Ishikawa (cell line): Measurements from ENCODE around the gene GLA.

Source experiments
- CEBPB ChIP-seq: IDR thresholded peaks from 2 replicates; pipeline ENCODE4 v1.6.1; 2012
- EGR1 ChIP-seq: IDR thresholded peaks from 2 replicates; pipeline ENCODE4 v1.6.1; 2012
- FOXM1 ChIP-seq: IDR thresholded peaks from 2 replicates; pipeline ENCODE4 v1.6.1; 2012; ENCODE audit warnings: low read depth, borderline replicate concordance
- MAX ChIP-seq: IDR thresholded peaks from 2 replicates; pipeline ENCODE4 v1.6.1; 2012
- NFIC ChIP-seq: IDR thresholded peaks from 2 replicates; pipeline ENCODE4 v1.6.1; 2012
- RAD21 ChIP-seq: IDR thresholded peaks from 2 replicates; pipeline ENCODE4 v1.6.1; 2012; ENCODE audit warnings: low read depth
- REST ChIP-seq: IDR thresholded peaks from 2 replicates; pipeline ENCODE4 v1.6.1; 2012; ENCODE audit warnings: low read depth, mild to moderate bottlenecking
- TAF1 ChIP-seq: IDR thresholded peaks from 2 replicates; pipeline ENCODE4 v1.6.1; 2012; ENCODE audit warnings: low read depth, mild to moderate bottlenecking
- TCF12 ChIP-seq: IDR thresholded peaks from 2 replicates; pipeline ENCODE4 v1.6.1; 2012; ENCODE audit warnings: low read depth
- TEAD4 ChIP-seq: IDR thresholded peaks from 2 replicates; pipeline ENCODE4 v1.6.1; 2012
- YY1 ChIP-seq: IDR thresholded peaks from 2 replicates; pipeline ENCODE4 v1.6.1; 2012; ENCODE audit warnings: low read depth
- ZBTB7A ChIP-seq: IDR thresholded peaks from 2 replicates; pipeline ENCODE4 v1.6.1; 2012; ENCODE audit warnings: low read depth

- TF ChIP-seq EGR1 (no peak), FOXM1 (no peak), TCF12 (no peak), TEAD4 (no peak), YY1 (no peak), CEBPB (no peak), TAF1 (no peak), NFIC (no peak), ZBTB7A (no peak), REST (no peak), RAD21 (no peak), MAX (no peak)
These were observed 2.7 kb upstream of the GLA start for GRCh38 chrX:101410461-101410860.
